ENCODE results near the gene PIGR. TPM values are rescaled to one million over a fixed set of nuclear protein-coding genes. Genes with fewer than 3 reads are reported as not detected.

PIGR gene
- total RNA-seq, 1 experiment from 2014 or later: not detected

GRCh38 chr1:206971029-206971655 is 24.9 kb upstream of the PIGR start:
- Histone ChIP-seq H3K18ac (ENCODE audit: insufficient read length, low read depth, low read length) (no peak overlapping the region), H3K27me3 (ENCODE audit: insufficient read depth, low read length) (no peaks in the 10 kb centered on the region), H3K23me2 (ENCODE audit: insufficient read length, low read depth, low read length, poor library complexity, severe bottlenecking) (no peaks in the 10 kb centered on the region), H4K20me1 (ENCODE audit: control insufficient read depth, insufficient read depth, insufficient read length) (no peaks in the 10 kb centered on the region), H3T11ph (ENCODE audit: low read length) (no peak overlapping the region), H4K91ac (ENCODE audit: insufficient read length, low read depth, low read length) (no peak overlapping the region), H3K14ac (ENCODE audit: insufficient read depth, low read length) (no peak overlapping the region), H2BK120ac (ENCODE audit: low read depth, low read length, poor library complexity, severe bottlenecking) (no peak overlapping the region), H3K9me3 (ENCODE audit: control insufficient read depth, low read depth, low read length) (no peaks in the 10 kb centered on the region), H2BK20ac (ENCODE audit: low read depth, low read length, poor library complexity, severe bottlenecking) (no peak overlapping the region), H4K8ac (replicated peaks; ENCODE audit: insufficient read length, low read depth, low read length) (no peak overlapping the region), H3K4ac (ENCODE audit: low read depth, low read length) (no peak overlapping the region), H3K79me2 (ENCODE audit: insufficient read depth, low read length) (no peaks in the 10 kb centered on the region), H3K23ac (ENCODE audit: insufficient read length, low read depth, low read length) (no peak overlapping the region), H3K4me2 (ENCODE audit: insufficient read depth, insufficient read length, low read length) (no peak overlapping the region), H3K56ac (ENCODE audit: insufficient read length, low read depth, low read length) (no peak overlapping the region), H3K4me1 (ENCODE audit: insufficient read depth, low read length) (no peaks in the 10 kb centered on the region), H3K27ac (ENCODE audit: insufficient read length, low read depth, low read length) (no peak overlapping the region), H2AFZ (ENCODE audit: low read length) (no peak overlapping the region), H2BK12ac (ENCODE audit: insufficient read length, low read depth, low read length) (no peak overlapping the region), H3K79me1 (ENCODE audit: insufficient read depth, low read depth, low read length, poor library complexity, severe bottlenecking) (no peaks in the 10 kb centered on the region), H3K9ac (ENCODE audit: extremely low read depth, insufficient read length, low read length) (no peak overlapping the region), H4K5ac (ENCODE audit: insufficient read length, low read depth, low read length) (no peak overlapping the region), H2BK5ac (ENCODE audit: insufficient read length, low read length) (no peak overlapping the region), H2BK15ac (ENCODE audit: low read depth, low read length) (no peak overlapping the region), H2AK5ac (ENCODE audit: insufficient read length, low read length) (no peak overlapping the region)
- no peak for TF ChIP-seq CTCF (conservative IDR thresholded peaks at IDR 0.05)
- Mint-ChIP-seq H3K36me3 (ENCODE audit: insufficient read depth in 1 of 3, low read depth in 3 of 3) (no peaks in the 10 kb centered on the region; a peak in 1 of 7 replicates), H3K4me3 (no peak overlapping the region), H3K27me3 (ENCODE audit: low read depth) (peaks cover 20% of the 10 kb centered on the region), H3K27ac (peak overlapping the region in 1 of 3 experiments; percentile 10; a peak in 1 of 7 replicates), H3K4me1 (no peaks in the 10 kb centered on the region; a peak in 1 of 4 replicates), H3K9me3 (no peaks in the 10 kb centered on the region)
- DNase-seq: no peak
- WGBS (ENCODE audit: extremely low coverage, insufficient read length, low lambda C conversion rate): no CpG with 5 or more reads among the region's 2 CpGs

Data from H9 (cell line).